Uterus (tissue), 4 donors: ENCODE measurements around the gene PTPRM. TPM values are rescaled to one million over a fixed set of nuclear protein-coding genes. Genes with fewer than 3 reads are reported as not detected.

Experiments
- DNase-seq, 2 donors: peaks; one replicate each; pipeline ENCODE4 v3.0.0-alpha.2; 2019 to 2020
- H3K27ac ChIP-seq, 2 donors: fragments of 200-600 bp; sonication (generic); 1 replicate in 1 of 2; 2 replicates in 1 of 2; pipeline ENCODE4 v1.5.1; 2016 to 2018
- H3K27me3 ChIP-seq, 2 donors: fragments of 200-600 bp; sonication (generic); one replicate each; pipeline ENCODE4 v1.5.1; 2018 to 2019; ENCODE audit warnings: control low read depth in 1 of 2
- H3K36me3 ChIP-seq, 2 donors: fragments of 200-600 bp; sonication (generic); one replicate each; pipeline ENCODE4 v1.5.1; 2019; ENCODE audit warnings: control low read depth in 1 of 2
- H3K4me1 ChIP-seq, 2 donors: fragments of 200-600 bp; sonication (generic); one replicate each; pipeline ENCODE4 v1.5.1; 2018 to 2019; ENCODE audit warnings: control low read depth in 1 of 2
- H3K4me3 ChIP-seq, 2 donors: fragments of 200-600 bp; sonication (generic); 1 replicate in 1 of 2; 2 replicates in 1 of 2; pipeline ENCODE4 v1.5.1; 2018 to 2019; ENCODE audit warnings: mild to moderate bottlenecking in 1 of 2
- H3K9me3 ChIP-seq, 2 donors: fragments of 200-600 bp; sonication (generic); one replicate each; pipeline ENCODE4 v1.5.1; 2019; ENCODE audit warnings: control low read depth in 1 of 2
- POLR2A ChIP-seq, 2 donors: fragments of 450-650 bp; IDR thresholded peaks; one replicate each; pipeline ENCODE4 v1.6.1; 2016; ENCODE audit warnings: antibody characterized with exemption in 2 of 2, mild to moderate bottlenecking in 1 of 2, moderate library complexity in 1 of 2
- intact Hi-C: fragments of 100-400 bp; cut with DNase I; formaldehyde crosslinking; loops from one replicate; pipeline ENCODE4 v1.15.1; 2023; ENCODE audit warnings: low total_unique reads
- total RNA-seq, 4 donors: library from RNA; depleted of rRNA in 3 of 4; stranded (reverse); fragments of >200 nt in 3 of 4; gene quantifications; one replicate each; pipeline versions ENCODE4 v1.1.0 to v1.2.4, GENCODE V29; 2014 to 2023
- TF ChIP-seq, protein P1 (sequence below), 4 experiments: fragments of 200-600 bp in 2 of 4; fragments of 450-650 bp in 2 of 4; sonication (generic) in 2 of 4; IDR thresholded peaks; one replicate each; pipeline ENCODE4 v1.5.1; 2016 to 2019; ENCODE audit warnings: antibody characterized with exemption in 4 of 4, mild to moderate bottlenecking in 2 of 4, moderate library complexity in 1 of 4
- donor health status: DM: yes; HTN: yes; CAD: no.

PTPRM gene
- total RNA-seq, 4 donors from 2014 or later: 62.0 to 127 (median 85.7) TPM

- TF ChIP-seq POLR2A (IDR thresholded peaks at IDR 0.05): no peak
- TF ChIP-seq, protein P1, sequence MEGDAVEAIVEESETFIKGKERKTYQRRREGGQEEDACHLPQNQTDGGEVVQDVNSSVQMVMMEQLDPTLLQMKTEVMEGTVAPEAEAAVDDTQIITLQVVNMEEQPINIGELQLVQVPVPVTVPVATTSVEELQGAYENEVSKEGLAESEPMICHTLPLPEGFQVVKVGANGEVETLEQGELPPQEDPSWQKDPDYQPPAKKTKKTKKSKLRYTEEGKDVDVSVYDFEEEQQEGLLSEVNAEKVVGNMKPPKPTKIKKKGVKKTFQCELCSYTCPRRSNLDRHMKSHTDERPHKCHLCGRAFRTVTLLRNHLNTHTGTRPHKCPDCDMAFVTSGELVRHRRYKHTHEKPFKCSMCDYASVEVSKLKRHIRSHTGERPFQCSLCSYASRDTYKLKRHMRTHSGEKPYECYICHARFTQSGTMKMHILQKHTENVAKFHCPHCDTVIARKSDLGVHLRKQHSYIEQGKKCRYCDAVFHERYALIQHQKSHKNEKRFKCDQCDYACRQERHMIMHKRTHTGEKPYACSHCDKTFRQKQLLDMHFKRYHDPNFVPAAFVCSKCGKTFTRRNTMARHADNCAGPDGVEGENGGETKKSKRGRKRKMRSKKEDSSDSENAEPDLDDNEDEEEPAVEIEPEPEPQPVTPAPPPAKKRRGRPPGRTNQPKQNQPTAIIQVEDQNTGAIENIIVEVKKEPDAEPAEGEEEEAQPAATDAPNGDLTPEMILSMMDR (IDR thresholded peaks at IDR 0.05): no peak
- no peak overlapping the region for H3K27ac ChIP-seq
These were observed 289.6 kb downstream of the PTPRM start for GRCh38 chr18:7856733-7857132.

GRCh38 chr18:7857562-7857961, 290.4 kb downstream of the PTPRM start:
- intact Hi-C loops: no loop called here
- H3K4me1 ChIP-seq: no peaks in the 10 kb centered on the region
- H3K4me3 ChIP-seq: no peak overlapping the region

More at GRCh38 chr18:7856733-7857132, 289.6 kb downstream of the PTPRM start:
- Histone ChIP-seq H3K4me3 (no peak overlapping the region), H3K27me3 (no peaks in the 10 kb centered on the region), H3K4me1 (no peaks in the 10 kb centered on the region), H3K36me3 (no peaks in the 10 kb centered on the region), H3K9me3 (no peaks in the 10 kb centered on the region)
- intact Hi-C loops: no loop called here
- no peak for DNase-seq

GRCh38 chr18:7859122-7859521, 292.0 kb downstream of the PTPRM start:
- no peak overlapping the region for H3K27ac ChIP-seq
- H3K36me3 ChIP-seq: no peaks in the 10 kb centered on the region
- TF ChIP-seq POLR2A (IDR thresholded peaks at IDR 0.05): no peak
- TF ChIP-seq, protein P1 (IDR thresholded peaks at IDR 0.05): no peak
- H3K4me3 ChIP-seq: no peak overlapping the region
- H3K4me1 ChIP-seq: no peaks in the 10 kb centered on the region
- H3K9me3 ChIP-seq: no peaks in the 10 kb centered on the region
- DNase-seq: no peak
- H3K27me3 ChIP-seq: no peaks in the 10 kb centered on the region
- intact Hi-C loops: no loop called here

More at GRCh38 chr18:7857562-7857961, 290.4 kb downstream of the PTPRM start:
- TF ChIP-seq, protein P1 (IDR thresholded peaks at IDR 0.05): no peak
- no peak for TF ChIP-seq POLR2A (IDR thresholded peaks at IDR 0.05)
- Histone ChIP-seq H3K27ac (no peak overlapping the region), H3K36me3 (no peaks in the 10 kb centered on the region), H3K9me3 (no peaks in the 10 kb centered on the region), H3K27me3 (no peaks in the 10 kb centered on the region)
- no peak for DNase-seq

GRCh38 chr18:7870266-7870665, 303.1 kb downstream of the PTPRM start:
- Histone ChIP-seq H3K27ac (no peak overlapping the region), H3K4me3 (no peak overlapping the region), H3K4me1 (peaks cover 0 to 3% of the 10 kb centered on the region in 2 donors), H3K27me3 (no peaks in the 10 kb centered on the region), H3K9me3 (no peaks in the 10 kb centered on the region), H3K36me3 (no peaks in the 10 kb centered on the region)
- intact Hi-C loops: no loop called here
- TF ChIP-seq POLR2A (IDR thresholded peaks at IDR 0.05): no peak
- TF ChIP-seq, protein P1 (IDR thresholded peaks at IDR 0.05): no peak
- DNase-seq: no peak

GRCh38 chr18:7870855-7871254, 303.7 kb downstream of the PTPRM start:
- Histone ChIP-seq H3K9me3 (no peaks in the 10 kb centered on the region), H3K27me3 (no peaks in the 10 kb centered on the region), H3K36me3 (no peaks in the 10 kb centered on the region), H3K4me3 (no peak overlapping the region), H3K4me1 (peaks cover 0 to 3% of the 10 kb centered on the region in 2 donors), H3K27ac (peak overlapping the region in 1 of 2 donors; percentile 26)
- intact Hi-C loops: no loop called here
- TF ChIP-seq, protein P1 (IDR thresholded peaks at IDR 0.05): no peak
- no peak for TF ChIP-seq POLR2A (IDR thresholded peaks at IDR 0.05)
- no peak for DNase-seq
